NCI-H774 (cell line): ENCODE results near the gene DNA2.

ENCODE experiments used
- DNase-seq: peaks from one replicate; lab custom pipeline; 2025; lab: John Stamatoyannopoulos, UW

DNA2 gene

GRCh38 chr10:68442971-68443370, 28.8 kb downstream of the DNA2 start:
- DNase-seq: no peak

- no peak for DNase-seq
Measured at GRCh38 chr10:68440898-68441297, 30.9 kb downstream of the DNA2 start.

- no peak for DNase-seq
Measured at GRCh38 chr10:68435803-68436202, 36.0 kb downstream of the DNA2 start.

GRCh38 chr10:68434657-68435056, 37.1 kb downstream of the DNA2 start:
- DNase-seq: no peak

- no peak for DNase-seq
Measured at GRCh38 chr10:68428396-68429104, 43.2 kb downstream of the DNA2 start.

- DNase-seq: no peak
Measured at GRCh38 chr10:68424454-68425014, 47.2 kb downstream of the DNA2 start.

- no peak for DNase-seq
Measured at GRCh38 chr10:68423522-68423921, 48.3 kb downstream of the DNA2 start.

GRCh38 chr10:68419376-68419775, 52.4 kb downstream of the DNA2 start:
- DNase-seq: no peak

GRCh38 chr10:68408898-68409518, 62.8 kb downstream of the DNA2 start:
- DNase-seq: no peak

GRCh38 chr10:68406815-68407548, 64.8 kb downstream of the DNA2 start, which contains the start of gene RUFY2:
Gene RUFY2 (minus strand): TSS chr10:68407277. CDS start chr10:68407189, 88 bp downstream.
- DNase-seq: peak; percentile 69

- peak; percentile 36 for DNase-seq
Measured at GRCh38 chr10:68406111-68406814, 65.5 kb downstream of the DNA2 start.

GRCh38 chr10:68403701-68404100, 68.1 kb downstream of the DNA2 start:
- no peak for DNase-seq

GRCh38 chr10:68402276-68402675, 69.5 kb downstream of the DNA2 start:
- no peak for DNase-seq

- no peak for DNase-seq
Measured at GRCh38 chr10:68397005-68397404, 74.8 kb downstream of the DNA2 start.

- DNase-seq: no peak
Measured at GRCh38 chr10:68385740-68386139, 86.0 kb downstream of the DNA2 start.

- no peak for DNase-seq
Measured at GRCh38 chr10:68371604-68372003, 100.2 kb downstream of the DNA2 start.

- DNase-seq: no peak
Measured at GRCh38 chr10:68367121-68367520, 104.7 kb downstream of the DNA2 start.

GRCh38 chr10:68366600-68366999, 105.2 kb downstream of the DNA2 start:
- DNase-seq: no peak

- DNase-seq: no peak
Measured at GRCh38 chr10:68365611-68366010, 106.2 kb downstream of the DNA2 start.

GRCh38 chr10:68364101-68364886, 107.5 kb downstream of the DNA2 start:
- no peak for DNase-seq
